GM12801 (cell line): ENCODE data around the gene FTH1.

Source experiments
- TF ChIP-seq, protein P1 (sequence below): IDR thresholded peaks from one replicate; pipeline ENCODE4 v1.5.1; 2011; ENCODE audit warnings: control low read depth; ENCODE audit not compliant: insufficient read length; ENCODE audit errors: extremely low read depth

The FTH1 gene

DNA sequence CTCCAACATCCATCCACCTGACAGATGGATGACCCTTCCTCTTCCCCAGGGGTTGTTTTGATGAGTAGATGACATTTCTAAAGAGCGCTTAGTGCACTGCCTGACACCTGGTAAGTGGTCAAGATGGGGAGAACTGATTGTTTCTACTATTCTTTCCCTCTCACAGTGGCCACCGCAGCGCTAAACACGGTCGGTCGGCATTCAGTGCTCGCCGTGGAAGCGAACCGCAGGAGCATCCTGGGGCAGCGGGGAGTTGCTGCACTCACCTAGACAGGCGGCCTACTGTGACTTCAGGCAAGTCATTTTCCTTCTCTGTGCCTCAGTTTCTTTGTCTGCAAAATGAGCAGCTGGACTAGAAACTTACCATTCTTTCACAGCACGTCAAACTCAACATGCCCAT, 22.2 kb downstream of the FTH1 start:
- TF ChIP-seq, protein P1, sequence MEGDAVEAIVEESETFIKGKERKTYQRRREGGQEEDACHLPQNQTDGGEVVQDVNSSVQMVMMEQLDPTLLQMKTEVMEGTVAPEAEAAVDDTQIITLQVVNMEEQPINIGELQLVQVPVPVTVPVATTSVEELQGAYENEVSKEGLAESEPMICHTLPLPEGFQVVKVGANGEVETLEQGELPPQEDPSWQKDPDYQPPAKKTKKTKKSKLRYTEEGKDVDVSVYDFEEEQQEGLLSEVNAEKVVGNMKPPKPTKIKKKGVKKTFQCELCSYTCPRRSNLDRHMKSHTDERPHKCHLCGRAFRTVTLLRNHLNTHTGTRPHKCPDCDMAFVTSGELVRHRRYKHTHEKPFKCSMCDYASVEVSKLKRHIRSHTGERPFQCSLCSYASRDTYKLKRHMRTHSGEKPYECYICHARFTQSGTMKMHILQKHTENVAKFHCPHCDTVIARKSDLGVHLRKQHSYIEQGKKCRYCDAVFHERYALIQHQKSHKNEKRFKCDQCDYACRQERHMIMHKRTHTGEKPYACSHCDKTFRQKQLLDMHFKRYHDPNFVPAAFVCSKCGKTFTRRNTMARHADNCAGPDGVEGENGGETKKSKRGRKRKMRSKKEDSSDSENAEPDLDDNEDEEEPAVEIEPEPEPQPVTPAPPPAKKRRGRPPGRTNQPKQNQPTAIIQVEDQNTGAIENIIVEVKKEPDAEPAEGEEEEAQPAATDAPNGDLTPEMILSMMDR = no peak

DNA sequence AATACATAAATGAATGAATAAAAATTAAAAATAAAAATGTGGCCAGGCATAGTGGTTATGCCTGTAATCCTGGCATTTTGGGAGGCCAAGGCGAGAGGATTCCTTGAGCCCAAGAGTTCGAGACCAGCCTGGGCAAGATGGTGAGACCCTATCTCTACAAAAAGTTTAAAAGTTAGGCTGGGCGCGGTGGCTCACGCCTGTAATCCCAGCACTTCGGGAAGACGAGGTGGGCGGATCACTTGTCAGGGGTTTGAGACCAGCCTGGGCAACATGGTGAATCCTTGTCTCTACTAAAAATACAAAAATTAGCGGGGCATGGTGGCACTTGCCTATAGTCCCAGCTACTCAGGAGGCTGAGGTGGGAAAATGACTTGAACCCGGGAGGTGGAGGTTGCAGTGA, 27.0 kb downstream of the FTH1 start:
- TF ChIP-seq, protein P1 = no peak

GRCh38 chr11:61935861-61936260, 31.6 kb downstream of the FTH1 start:
- TF ChIP-seq, protein P1 = no peak

DNA sequence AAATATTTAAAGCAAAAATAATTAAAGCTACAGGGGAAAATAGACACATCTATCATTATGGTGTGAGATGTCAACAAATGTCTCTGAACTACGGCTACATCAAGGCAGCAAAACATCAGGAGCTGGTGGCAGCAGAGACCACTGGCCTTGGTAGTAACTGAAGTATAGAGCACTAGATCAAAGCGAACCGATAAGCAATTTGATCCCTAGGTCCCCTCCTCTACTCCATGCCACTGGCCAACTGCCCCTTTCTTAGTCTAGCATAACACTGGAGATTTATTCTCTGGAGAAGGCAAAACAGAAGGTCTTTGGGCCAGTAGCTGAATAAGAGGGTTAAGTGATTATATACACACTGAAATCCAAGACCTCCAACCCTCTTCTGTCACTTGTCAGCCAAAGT, 36.5 kb downstream of the FTH1 start:
- TF ChIP-seq, protein P1 = no peak

DNA sequence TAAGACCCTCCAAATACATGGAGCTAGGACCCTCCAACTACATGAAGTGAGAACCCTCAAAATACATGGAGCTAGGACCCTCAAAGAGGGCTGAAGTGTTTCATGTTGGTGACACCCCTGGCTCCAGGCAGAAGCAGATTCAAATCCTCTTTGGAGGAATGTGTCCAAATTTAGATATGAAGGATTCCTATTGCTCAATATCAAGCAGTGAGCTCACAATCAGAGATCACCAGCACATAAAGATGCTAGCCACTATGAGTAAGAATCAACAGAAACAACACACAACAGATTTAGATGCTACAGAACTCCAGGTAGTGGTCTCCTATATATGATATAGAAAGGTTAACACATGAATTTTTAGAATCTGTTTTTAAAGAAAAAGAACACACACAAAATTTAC, 38.8 kb downstream of the FTH1 start:
- TF ChIP-seq, protein P1 = no peak

DNA sequence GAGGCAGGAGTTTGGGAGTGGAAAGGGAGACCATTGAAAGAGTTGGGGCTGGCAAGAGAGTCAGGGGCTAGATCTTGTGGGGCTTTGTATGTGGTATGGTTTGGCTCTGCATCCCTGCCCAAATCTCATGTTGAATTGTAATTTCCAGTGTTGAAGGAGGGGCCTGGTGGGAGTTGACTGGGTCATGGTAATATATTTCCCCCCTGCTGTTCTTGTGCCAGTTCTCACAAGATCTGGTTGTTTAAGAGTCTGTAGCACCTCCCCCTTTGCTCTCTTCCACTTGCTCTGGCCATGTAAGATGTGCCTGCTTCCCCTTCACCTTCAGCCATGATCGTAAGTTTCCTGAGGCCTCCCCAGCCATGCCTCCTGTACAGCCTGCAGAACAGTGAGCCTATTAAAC, 39.9 kb downstream of the FTH1 start:
- TF ChIP-seq, protein P1 = no peak

GRCh38 chr11:61926235-61926634, 41.2 kb downstream of the FTH1 start:
- TF ChIP-seq, protein P1 = no peak

DNA sequence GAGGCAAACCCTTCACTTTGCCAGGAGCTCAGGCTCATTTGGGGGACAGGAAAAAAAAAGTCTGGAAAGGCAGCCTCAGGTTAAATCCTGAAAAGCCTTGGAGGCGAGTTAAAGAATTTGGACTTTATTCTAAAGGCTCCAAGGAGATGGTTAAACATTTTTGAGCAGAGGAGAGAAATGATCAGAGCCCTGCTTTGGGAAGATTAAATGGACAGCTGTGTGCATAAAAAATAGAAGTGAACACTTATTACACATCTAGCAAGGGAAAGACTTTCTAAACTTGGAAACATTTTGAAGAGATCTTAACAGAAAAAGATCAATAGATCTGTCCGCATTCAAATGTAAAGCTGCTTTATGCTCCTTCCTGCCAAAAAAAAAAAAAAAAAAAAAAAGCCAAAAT, 41.7 kb downstream of the FTH1 start:
- TF ChIP-seq, protein P1 = no peak
